NCI-H2171 (cell line): ENCODE data around the gene RNF212.

Experiments used
- DNase-seq: peaks from one replicate; lab custom pipeline; 2025; lab: John Stamatoyannopoulos, UW

RNF212 gene

GRCh38 chr4:1090465-1091440, 22.6 kb downstream of the RNF212 start:
- DNase-seq, result no peak

GRCh38 chr4:1090036-1090435, 23.3 kb downstream of the RNF212 start:
- DNase-seq, result no peak

GRCh38 chr4:1087371-1087770, 26.0 kb downstream of the RNF212 start:
- no peak for DNase-seq

- DNase-seq, result no peak
Observed at GRCh38 chr4:1086011-1086410, 27.4 kb downstream of the RNF212 start.

GRCh38 chr4:1085404-1085799, 28.0 kb downstream of the RNF212 start:
- no peak for DNase-seq

GRCh38 chr4:1084796-1085403, 28.5 kb downstream of the RNF212 start:
- no peak for DNase-seq

GRCh38 chr4:1084394-1084793, 29.0 kb downstream of the RNF212 start:
- no peak for DNase-seq

- no peak for DNase-seq
Observed at GRCh38 chr4:1082215-1083182, 30.9 kb downstream of the RNF212 start.

- DNase-seq, result no peak
Observed at GRCh38 chr4:1081689-1082040, 31.7 kb downstream of the RNF212 start.

- no peak for DNase-seq
Observed at GRCh38 chr4:1080961-1081688, 32.2 kb downstream of the RNF212 start.

- no peak for DNase-seq
Observed at GRCh38 chr4:1080432-1080831, 32.9 kb downstream of the RNF212 start.

GRCh38 chr4:1079711-1080265, 33.6 kb downstream of the RNF212 start:
- no peak for DNase-seq

GRCh38 chr4:1078490-1078889, 34.9 kb downstream of the RNF212 start:
- no peak for DNase-seq

GRCh38 chr4:1077711-1078477, 35.5 kb downstream of the RNF212 start:
- no peak for DNase-seq

GRCh38 chr4:1075809-1076699, 37.3 kb downstream of the RNF212 start:
- no peak for DNase-seq

GRCh38 chr4:1075225-1075624, 38.1 kb downstream of the RNF212 start:
- DNase-seq, result no peak

- DNase-seq, result no peak
Observed at GRCh38 chr4:1074077-1074476, 39.3 kb downstream of the RNF212 start.

GRCh38 chr4:1072830-1073446, 40.4 kb downstream of the RNF212 start:
- no peak for DNase-seq

GRCh38 chr4:1069394-1069793, 44.0 kb downstream of the RNF212 start:
- no peak for DNase-seq
